Epithelial cell of prostate (primary cell): ENCODE data around the gene NR2F6.
A peak's percentile ranks its signal among the peaks of the same experiment; 100 is the strongest.
"Not testable (repeated sequence)": the region's sequence is repeated elsewhere in the genome, so short reads cannot be mapped to it uniquely, and the experiment has no call there.

Source experiments
- DNase-seq: peaks from one replicate; pipeline ENCODE4 v3.0.0-alpha.2; 2011; ENCODE audit warnings: low read depth, low spot score
- H3K27ac ChIP-seq: fragments of 450-650 bp; 2 replicates; pipeline ENCODE4 v1.5.1; 2017; ENCODE audit warnings: mild to moderate bottlenecking

Gene NR2F6

GRCh38 chr19:17245535-17245984 lies at the start of gene NR2F6:
TSS of gene NR2F6 (minus strand) at chr19:17245919. CDS start at chr19:17245220, 699 bp downstream.
- H3K27ac ChIP-seq, result peak within 1 kb of the TSS; percentile 84
- no peak for DNase-seq

GRCh38 chr19:17294051-17294891 lies 48.6 kb upstream of the NR2F6 start:
- no peak overlapping the region for H3K27ac ChIP-seq
- no peak for DNase-seq

GRCh38 chr19:17293605-17294004 lies 47.9 kb upstream of the NR2F6 start:
- H3K27ac ChIP-seq, result no peak overlapping the region

GRCh38 chr19:17292301-17293074 lies 46.8 kb upstream of the NR2F6 start:
- H3K27ac ChIP-seq, result peak overlapping the region; percentile 41
- DNase-seq, result no peak

More at GRCh38 chr19:17293605-17294004, 47.9 kb upstream of the NR2F6 start:
- DNase-seq, result no peak

- H3K27ac ChIP-seq, result no peak overlapping the region
- DNase-seq, result no peak
Observed at GRCh38 chr19:17289489-17289888, 43.8 kb upstream of the NR2F6 start.

GRCh38 chr19:17286752-17287151 lies 41.0 kb upstream of the NR2F6 start:
- DNase-seq, result no peak
- no peak overlapping the region for H3K27ac ChIP-seq

- DNase-seq, result no peak
- no peak overlapping the region for H3K27ac ChIP-seq
Observed at GRCh38 chr19:17286263-17286662, 40.5 kb upstream of the NR2F6 start.

- H3K27ac ChIP-seq, result no peak overlapping the region
- DNase-seq, result no peak
Observed at GRCh38 chr19:17285415-17286135, 39.9 kb upstream of the NR2F6 start.

- no peak for DNase-seq
Observed at GRCh38 chr19:17283504-17283996, 37.8 kb upstream of the NR2F6 start.

GRCh38 chr19:17282488-17283125 lies 36.9 kb upstream of the NR2F6 start:
- DNase-seq, result no peak
- no peak overlapping the region for H3K27ac ChIP-seq

More at GRCh38 chr19:17283504-17283996, 37.8 kb upstream of the NR2F6 start:
- H3K27ac ChIP-seq, result no peak overlapping the region

GRCh38 chr19:17281391-17282304 lies 35.9 kb upstream of the NR2F6 start, which contains the start of gene ANKLE1:
TSS of gene ANKLE1 (plus strand) at chr19:17281901. CDS start at chr19:17281921, 20 bp downstream.
- H3K27ac ChIP-seq, result no peak within 1 kb of the TSS
- DNase-seq, result no peak

- H3K27ac ChIP-seq, result no peak overlapping the region
- DNase-seq, result no peak
Observed at GRCh38 chr19:17279436-17279835, 33.7 kb upstream of the NR2F6 start.

- H3K27ac ChIP-seq, result no peak overlapping the region
- DNase-seq, result no peak
Observed at GRCh38 chr19:17275441-17276175, 29.9 kb upstream of the NR2F6 start.

- H3K27ac ChIP-seq, DNase-seq: not testable (repeated sequence)
Observed at GRCh38 chr19:17274892-17275291, 29.2 kb upstream of the NR2F6 start.

- DNase-seq, result no peak
- H3K27ac ChIP-seq, result no peak overlapping the region
Observed at GRCh38 chr19:17268754-17269153, 23.0 kb upstream of the NR2F6 start.

- peak within 1 kb of the TSS; percentile 61 for H3K27ac ChIP-seq
- peak; percentile 97 for DNase-seq
Observed at GRCh38 chr19:17266975-17267788, 21.5 kb upstream of the NR2F6 start, which contains the start of gene BABAM1. TSS of gene BABAM1 (plus strand) at chr19:17267443. CDS start at chr19:17268807, 1,364 bp downstream.

- no peak for DNase-seq
- no peak overlapping the region for H3K27ac ChIP-seq
Observed at GRCh38 chr19:17266589-17266974, 20.9 kb upstream of the NR2F6 start.
